Measurements from ENCODE around the gene ABTB2.

- TF ChIP-seq CTCF (IDR thresholded peaks at IDR 0.05) (no peak), POLR2A (IDR thresholded peaks at IDR 0.05; ENCODE audit: low read length) (no peak)
Measured at GRCh38 chr11:34126959-34127848, 230.6 kb downstream of the ABTB2 start.

Measured in A549 (cell line).